Gastrocnemius medialis (tissue), 4 donors: ENCODE measurements around the gene OR8H2. TPM values are rescaled to one million over a fixed set of nuclear protein-coding genes. Genes with fewer than 3 reads are reported as not detected.
"Not testable (repeated sequence)": the region's sequence is repeated elsewhere in the genome, so short reads cannot be mapped to it uniquely, and the experiment has no call there.

Source experiments
- ATAC-seq, 2 donors: fragments of 150-250 bp; one replicate each; pipeline ENCODE4 v1.9.1; 2016
- DNase-seq, 2 donors: peaks; one replicate each; pipeline ENCODE4 v3.0.0-alpha.2; 2019
- H3K27ac ChIP-seq, 4 donors: fragments of 200-600 bp; sonication (generic); 1 replicate in 1 of 4; 2 replicates in 3 of 4; pipeline ENCODE4 v1.5.1; 2016 to 2018; ENCODE audit warnings: mild to moderate bottlenecking in 2 of 4, moderate library complexity in 1 of 4
- H3K27me3 ChIP-seq, 3 donors: fragments of 200-600 bp; sonication (generic) in 2 of 3; 1 replicate in 1 of 3; 2 replicates in 2 of 3; pipeline versions ENCODE4 v1.5.1 to v1.6.0; 2016 to 2019; ENCODE audit warnings: mild to moderate bottlenecking in 1 of 3, moderate library complexity in 1 of 3
- H3K36me3 ChIP-seq, 2 donors: fragments of 200-600 bp; sonication (generic) in 1 of 2; one replicate each; pipeline ENCODE4 v1.5.1; 2017 to 2018
- H3K4me1 ChIP-seq, 2 donors: fragments of 200-600 bp; sonication (generic) in 1 of 2; one replicate each; pipeline ENCODE4 v1.5.1; 2016 to 2017; ENCODE audit warnings: mild to moderate bottlenecking in 2 of 2
- H3K4me3 ChIP-seq, 4 donors: fragments of 200-600 bp; sonication (generic) in 3 of 4; 1 replicate in 1 of 4; 2 replicates in 3 of 4; pipeline ENCODE4 v1.5.1; 2016 to 2019; ENCODE audit warnings: mild to moderate bottlenecking in 2 of 4
- H3K9me3 ChIP-seq, 3 donors: fragments of 200-600 bp; sonication (generic) in 2 of 3; 1 replicate in 1 of 3; 2 replicates in 2 of 3; pipeline ENCODE4 v1.5.1; 2016 to 2019
- CTCF ChIP-seq, 5 experiments: fragments of 450-650 bp in 3 of 5; fragments of 200-600 bp in 2 of 5; sonication (generic) in 2 of 5; IDR thresholded peaks in 4 of 5; conservative IDR thresholded peaks in 1 of 5; 1 replicate in 4 of 5; 2 replicates in 1 of 5; pipeline ENCODE4 v1.5.1; 2016 to 2019; ENCODE audit warnings: antibody characterized with exemption in 5 of 5, mild to moderate bottlenecking in 3 of 5, moderate library complexity in 3 of 5
- POLR2A ChIP-seq, 2 donors: fragments of 450-650 bp; IDR thresholded peaks; one replicate each; pipeline ENCODE4 v1.6.1; 2017; ENCODE audit warnings: antibody characterized with exemption in 2 of 2, mild to moderate bottlenecking in 2 of 2, moderate library complexity in 2 of 2
- in situ Hi-C, 4 donors: fragments of 200-750 bp; cut with MboI; loops; one replicate each; pipeline versions ENCODE4 v1.15.0 to v1.8.0; 2017; ENCODE audit warnings: low sequenced_read_pairs in 4 of 4
- intact Hi-C: fragments of 100-400 bp; cut with DNase I; formaldehyde crosslinking; loops from one replicate; pipeline ENCODE4 v1.15.1; 2023; ENCODE audit warnings: low total_unique reads
- total RNA-seq, 4 donors: library from RNA; depleted of rRNA; stranded (reverse); fragments of >200 nt; gene quantifications; one replicate each; pipeline versions ENCODE4 v1.1.0 to v1.2.3, GENCODE V29; 2016

OR8H2 gene
- not detected for total RNA-seq

DNA sequence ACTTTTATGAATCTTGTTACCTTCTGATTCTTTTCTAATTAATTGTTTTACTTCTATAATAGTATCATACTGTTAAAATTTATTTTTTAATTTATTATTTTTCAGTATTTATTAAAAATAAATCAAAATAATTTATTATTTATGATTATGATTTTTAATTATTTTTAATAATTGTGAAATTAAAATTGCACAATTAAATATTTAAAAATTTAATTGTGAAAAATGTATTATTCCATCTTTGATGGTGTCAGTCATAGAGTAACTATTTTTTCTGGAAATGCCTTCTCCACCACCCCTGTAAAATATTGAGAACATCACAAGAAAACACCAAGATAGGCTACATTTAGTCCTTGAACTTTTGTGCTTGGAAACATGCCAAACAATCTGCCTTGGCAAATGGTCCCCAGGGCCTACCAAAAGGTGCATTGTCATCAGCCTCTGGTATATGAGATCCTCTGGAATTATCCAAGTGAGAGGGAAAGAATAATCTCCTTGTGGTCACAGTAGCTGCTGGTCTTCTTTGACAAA is at the start of gene OR8H2:
OR8H2 (plus strand) TSS at position 478 of the 528 bp plus-strand sequence. CDS start 1,356 bp downstream, outside the sequence.
- no peak within 1 kb of the TSS for H3K27ac ChIP-seq
- in situ Hi-C loops: no loop called here
- no peak for DNase-seq
- H3K9me3 ChIP-seq: no peaks in the 10 kb centered on the region
- H3K36me3 ChIP-seq: no peaks in the 10 kb centered on the region
- intact Hi-C loops: no loop called here
- TF ChIP-seq POLR2A (IDR thresholded peaks at IDR 0.05) (no peak), CTCF (IDR thresholded peaks at IDR 0.05 in 4 of 5, conservative IDR thresholded peaks at IDR 0.05 in 1 of 5) (no peak)
- no peak within 1 kb of the TSS for H3K4me3 ChIP-seq
- no peaks in the 10 kb centered on the region for H3K27me3 ChIP-seq
- no peak for ATAC-seq
- H3K4me1 ChIP-seq: no peaks in the 10 kb centered on the region

DNA sequence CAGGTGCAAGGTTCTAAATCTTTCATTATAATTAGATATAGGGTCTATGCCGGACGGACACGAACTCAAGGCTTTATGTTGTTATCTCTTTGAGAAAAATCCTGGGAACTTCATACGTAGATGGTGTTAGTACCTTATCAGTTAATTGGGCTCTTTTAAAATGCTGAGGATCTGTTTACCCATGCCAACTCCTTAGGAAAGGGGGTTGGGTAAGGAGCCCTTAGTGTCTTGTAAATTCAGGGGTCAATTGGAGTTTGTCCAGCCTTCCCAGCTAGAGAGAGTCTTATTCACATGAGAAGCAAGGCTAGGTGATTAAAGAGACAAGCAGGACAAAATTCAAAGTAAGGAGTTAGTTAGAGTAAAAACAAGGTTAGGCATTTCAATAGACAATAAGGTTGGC is 47.1 kb upstream of the OR8H2 start:
- H3K9me3 ChIP-seq, H3K27me3 ChIP-seq, intact Hi-C loops, in situ Hi-C loops, H3K4me1 ChIP-seq, H3K36me3 ChIP-seq, H3K4me3 ChIP-seq, DNase-seq, H3K27ac ChIP-seq, ATAC-seq: not testable (repeated sequence)

DNA sequence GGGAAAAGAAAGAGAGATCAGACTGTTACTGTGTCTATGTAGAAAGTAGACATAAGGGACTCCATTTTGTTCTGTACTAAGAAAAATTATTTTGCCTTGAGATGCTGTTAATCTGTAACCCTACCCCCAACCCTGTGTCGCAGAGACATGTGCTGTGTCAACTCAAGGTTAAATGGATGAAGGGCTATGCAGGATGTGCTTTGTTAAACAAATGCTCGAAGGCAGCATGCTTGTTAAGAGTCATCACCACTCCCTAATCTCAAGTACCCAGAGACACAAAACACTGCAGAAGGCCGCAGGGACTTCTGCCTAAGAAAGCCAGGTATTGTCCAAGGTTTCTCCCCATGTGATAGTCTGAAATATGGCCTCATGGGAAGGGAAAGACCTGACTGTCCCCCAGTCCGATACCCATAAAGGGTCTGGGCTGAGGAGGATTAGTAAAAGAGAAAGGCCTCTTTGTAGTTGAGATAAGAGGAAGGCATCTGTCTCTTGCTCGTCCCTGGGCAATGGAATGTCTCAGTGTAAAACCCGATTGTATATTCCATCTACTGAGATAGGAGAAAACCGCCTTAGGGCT is 45.7 kb upstream of the OR8H2 start:
- H3K36me3 ChIP-seq, ATAC-seq, H3K27ac ChIP-seq, DNase-seq, H3K4me1 ChIP-seq, H3K27me3 ChIP-seq, intact Hi-C loops, H3K9me3 ChIP-seq, in situ Hi-C loops, H3K4me3 ChIP-seq: not testable (repeated sequence)

DNA sequence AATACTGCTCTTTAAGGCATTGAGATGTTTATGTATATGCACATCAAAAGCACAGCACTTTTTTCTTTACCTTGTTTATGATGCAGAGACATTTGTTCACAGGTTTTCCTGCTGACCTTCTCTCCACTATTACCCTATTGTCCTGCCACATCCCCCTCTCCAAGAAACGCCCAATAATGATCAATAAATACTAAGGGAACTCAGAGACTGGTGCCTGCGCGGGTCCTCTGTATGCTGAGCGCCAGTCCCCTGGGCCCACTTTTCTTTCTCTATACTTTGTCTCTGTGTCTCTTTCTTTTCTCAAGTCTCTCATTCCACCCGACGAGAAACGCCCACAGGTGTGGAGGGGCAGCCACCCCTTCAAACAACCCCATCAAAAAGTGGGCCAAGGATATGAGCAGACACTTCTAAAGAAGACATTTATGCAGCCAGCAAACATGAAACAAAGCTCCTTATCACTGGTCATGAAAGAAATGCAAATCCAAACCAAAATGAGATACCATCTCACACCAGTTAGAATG is 45.2 kb upstream of the OR8H2 start:
- H3K27ac ChIP-seq, H3K9me3 ChIP-seq, in situ Hi-C loops, ATAC-seq, intact Hi-C loops, DNase-seq, H3K36me3 ChIP-seq, H3K4me1 ChIP-seq, H3K4me3 ChIP-seq, H3K27me3 ChIP-seq: not testable (repeated sequence)

GRCh38 chr11:56066980-56067379 is 36.5 kb upstream of the OR8H2 start:
- DNase-seq (no peak), ATAC-seq (no peak)
- H3K27me3 ChIP-seq: no peaks in the 10 kb centered on the region
- no peak overlapping the region for H3K4me3 ChIP-seq
- no peaks in the 10 kb centered on the region for H3K9me3 ChIP-seq
- intact Hi-C loops: no loop called here
- H3K27ac ChIP-seq: no peak overlapping the region
- TF ChIP-seq POLR2A (IDR thresholded peaks at IDR 0.05) (no peak), CTCF (IDR thresholded peaks at IDR 0.05 in 4 of 5, conservative IDR thresholded peaks at IDR 0.05 in 1 of 5) (no peak)
- no peaks in the 10 kb centered on the region for H3K36me3 ChIP-seq
- in situ Hi-C loops: no loop called here
- no peaks in the 10 kb centered on the region for H3K4me1 ChIP-seq

DNA sequence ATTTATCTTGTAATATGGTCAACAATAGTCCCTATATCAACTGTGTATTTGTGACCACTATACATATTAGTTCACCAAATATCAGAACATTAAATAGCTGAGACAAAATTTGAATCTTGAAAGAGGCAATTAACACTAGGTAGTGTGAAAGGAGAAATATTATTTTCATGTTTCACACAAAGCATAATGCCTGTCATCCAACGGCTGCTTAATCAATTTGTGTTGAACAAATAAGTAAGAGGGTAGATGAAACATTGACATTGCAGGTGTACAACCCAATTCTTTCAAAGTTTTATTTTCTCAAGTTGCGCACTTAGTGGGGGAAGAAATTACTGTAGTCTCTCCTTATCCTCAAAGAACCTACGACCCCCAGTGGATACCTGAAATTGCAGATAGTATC is 13.8 kb upstream of the OR8H2 start:
- Histone ChIP-seq H3K4me1 (no peaks in the 10 kb centered on the region), H3K27me3 (no peaks in the 10 kb centered on the region), H3K36me3 (no peaks in the 10 kb centered on the region), H3K4me3 (no peak overlapping the region), H3K27ac (no peak overlapping the region), H3K9me3 (no peaks in the 10 kb centered on the region)
- DNase-seq (no peak), ATAC-seq (no peak)
- intact Hi-C loops: no loop called here
- in situ Hi-C loops: no loop called here
- TF ChIP-seq CTCF (IDR thresholded peaks at IDR 0.05 in 4 of 5, conservative IDR thresholded peaks at IDR 0.05 in 1 of 5): no peak
